Epithelial cell of prostate (primary cell): ENCODE measurements around the gene LRRC46.

Experiments used
- DNase-seq: peaks from one replicate; pipeline ENCODE4 v3.0.0-alpha.2; 2011; ENCODE audit warnings: low read depth, low spot score
- H3K27ac ChIP-seq: fragments of 450-650 bp; 2 replicates; pipeline ENCODE4 v1.5.1; 2017; ENCODE audit warnings: mild to moderate bottlenecking

LRRC46 gene, protein sequence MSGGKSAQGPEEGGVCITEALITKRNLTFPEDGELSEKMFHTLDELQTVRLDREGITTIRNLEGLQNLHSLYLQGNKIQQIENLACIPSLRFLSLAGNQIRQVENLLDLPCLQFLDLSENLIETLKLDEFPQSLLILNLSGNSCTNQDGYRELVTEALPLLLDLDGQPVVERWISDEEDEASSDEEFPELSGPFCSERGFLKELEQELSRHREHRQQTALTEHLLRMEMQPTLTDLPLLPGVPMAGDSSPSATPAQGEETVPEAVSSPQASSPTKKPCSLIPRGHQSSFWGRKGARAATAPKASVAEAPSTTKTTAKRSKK

DNA sequence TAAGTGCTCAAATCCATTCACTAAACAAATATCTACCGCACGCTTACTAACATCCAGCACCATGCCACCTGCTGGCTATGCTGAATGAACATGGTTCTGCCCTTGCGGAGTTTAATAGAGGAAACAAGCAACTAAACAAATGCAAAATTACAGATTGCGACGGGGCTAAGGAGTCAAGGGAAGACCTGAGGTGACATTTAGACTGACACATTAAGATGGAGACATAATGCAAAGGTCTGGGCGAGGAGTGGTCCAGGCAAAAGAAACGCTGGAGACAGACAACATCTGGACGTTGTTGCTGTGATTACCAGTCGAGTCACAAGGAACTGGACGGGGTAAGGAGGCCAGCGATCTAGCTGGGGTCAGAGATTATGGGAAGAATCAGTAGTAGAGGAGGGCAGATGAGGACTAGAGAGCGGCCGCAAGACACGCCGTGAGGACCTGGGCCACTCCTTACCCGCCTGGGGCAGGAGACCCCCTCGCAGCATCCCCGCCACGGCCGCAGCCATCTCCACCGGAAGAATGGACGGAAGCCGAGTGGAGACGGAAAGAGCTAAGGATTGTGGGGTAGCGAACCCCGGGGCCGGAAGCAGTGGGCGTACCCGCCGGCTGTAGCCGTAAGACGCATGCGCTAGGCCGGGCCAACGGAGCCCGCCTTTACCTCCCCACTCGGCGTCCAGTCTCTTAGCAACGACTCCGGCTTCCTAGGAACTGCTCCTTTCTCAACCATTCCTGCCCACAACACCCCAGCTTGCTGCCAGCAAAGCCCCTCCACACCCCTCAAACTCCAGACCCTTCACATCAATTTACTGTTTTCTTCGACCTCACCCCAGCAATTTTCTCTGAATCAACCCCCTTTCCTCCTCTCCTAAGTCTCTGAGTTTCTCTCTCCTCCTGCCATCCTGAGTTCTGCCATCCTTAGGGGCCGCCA, at the start of gene LRRC46, which contains the start of gene MRPL10:
TSS of gene LRRC46 (plus strand) at position 668 of the 931 bp plus-strand sequence. CDS start 320 bp downstream, outside the sequence.
TSS of gene MRPL10 (minus strand) at position 539 of the 931 bp plus-strand sequence. CDS start at position 509, 30 bp downstream.
- DNase-seq, result peak; percentile 40
- peak within 1 kb of the TSS; percentile 66 for H3K27ac ChIP-seq

DNA sequence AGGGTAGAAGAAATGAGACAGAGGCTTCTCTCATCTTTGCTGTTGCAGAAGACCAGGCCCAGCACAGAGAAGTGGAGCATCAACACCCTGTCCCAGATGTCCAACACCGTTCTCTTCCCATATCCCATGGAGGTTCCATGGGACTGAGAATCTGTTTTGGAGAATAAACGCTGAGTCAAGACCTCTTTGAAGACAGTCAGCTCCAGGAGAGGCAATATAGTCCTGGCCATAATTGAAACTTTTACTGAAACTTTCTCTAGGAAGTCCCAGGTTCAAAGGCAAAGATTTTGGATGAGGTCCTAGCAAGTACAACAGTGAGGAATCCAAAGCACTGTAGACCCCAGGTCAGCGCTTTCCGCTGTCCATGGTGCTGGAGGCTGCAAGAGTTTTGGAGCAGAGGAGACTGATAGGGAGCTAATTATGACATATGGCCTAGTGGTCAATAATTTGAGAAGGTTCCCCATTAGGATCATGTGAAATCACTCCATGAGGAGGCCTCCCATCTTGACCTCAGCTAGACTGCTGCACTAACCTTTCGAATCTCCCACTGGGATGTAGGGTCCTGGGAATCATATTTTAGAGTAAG, 45.8 kb upstream of the LRRC46 start:
- no peak for DNase-seq
- H3K27ac ChIP-seq, result no peak overlapping the region

DNA sequence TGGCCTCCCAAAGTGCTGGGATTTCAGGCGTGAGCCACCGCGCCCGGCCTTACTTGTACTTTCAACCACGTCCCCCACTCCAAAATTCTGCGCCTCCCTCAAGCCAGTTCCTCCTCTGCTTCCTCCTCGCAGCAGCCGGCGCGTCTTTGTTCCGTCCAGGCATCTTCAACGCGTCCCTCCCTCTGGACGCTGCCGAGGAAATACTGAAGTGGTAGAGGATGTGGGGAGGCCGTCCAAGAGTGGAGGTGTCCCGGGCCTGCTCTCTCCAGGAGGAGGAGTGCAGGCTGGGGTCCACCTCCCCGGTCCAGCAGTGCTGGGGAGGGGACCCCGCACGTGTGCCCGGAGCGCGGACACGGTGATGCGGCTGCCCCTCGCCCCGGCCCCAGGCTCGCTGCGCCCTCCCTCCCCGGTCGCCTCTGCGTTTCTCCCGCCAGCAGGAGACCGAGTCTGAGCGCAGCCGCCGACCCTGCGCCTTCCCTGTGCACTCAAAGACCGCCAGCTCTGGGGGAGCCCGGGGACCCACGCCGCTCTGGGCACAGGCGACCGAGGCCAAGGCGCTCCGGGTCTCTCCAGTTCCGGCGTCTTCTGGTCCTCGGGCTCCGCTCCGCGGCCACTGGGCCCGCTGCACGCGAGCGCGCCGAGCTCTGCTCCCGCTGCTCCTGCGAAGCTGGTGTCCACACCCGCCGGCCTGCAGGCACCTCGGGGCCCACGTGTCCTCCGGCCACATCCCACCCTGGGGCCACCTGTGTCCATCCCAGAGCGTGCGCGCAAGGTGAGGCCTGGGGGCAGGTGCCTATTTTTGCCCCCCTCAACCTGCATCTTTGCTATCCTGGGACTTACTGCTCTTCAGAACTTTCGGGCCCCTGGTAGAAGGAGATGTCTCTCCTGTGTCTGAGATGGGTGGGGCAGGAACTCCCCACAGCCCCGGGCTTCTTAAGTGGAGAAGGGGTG, 41.6 kb upstream of the LRRC46 start:
- no peak overlapping the region for H3K27ac ChIP-seq
- no peak for DNase-seq

DNA sequence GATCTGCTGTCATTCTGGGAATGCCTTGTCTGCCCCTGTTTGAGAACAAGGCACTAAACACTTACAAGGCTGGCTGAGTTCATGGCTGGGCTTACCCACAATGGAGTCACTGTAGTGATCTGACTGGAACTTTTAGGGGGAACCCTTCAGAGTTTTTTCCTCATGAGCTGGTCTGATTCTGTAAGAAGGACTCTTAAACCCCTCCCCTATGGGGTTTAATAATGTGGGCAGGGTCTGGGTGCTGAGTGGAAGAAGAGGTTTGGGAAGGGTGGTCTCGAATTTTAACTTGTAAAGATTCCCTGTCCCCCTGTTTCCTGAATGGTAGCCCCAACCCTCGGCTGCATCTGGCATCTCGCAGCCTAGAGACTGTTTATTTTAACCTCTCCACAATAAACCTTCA, 40.4 kb upstream of the LRRC46 start:
- no peak overlapping the region for H3K27ac ChIP-seq
- DNase-seq, result no peak

GRCh38 chr17:47792457-47792856, 39.0 kb upstream of the LRRC46 start:
- DNase-seq, result no peak
- H3K27ac ChIP-seq, result no peak overlapping the region

GRCh38 chr17:47792979-47793378, 38.5 kb upstream of the LRRC46 start:
- H3K27ac ChIP-seq, result no peak overlapping the region
- no peak for DNase-seq

DNA sequence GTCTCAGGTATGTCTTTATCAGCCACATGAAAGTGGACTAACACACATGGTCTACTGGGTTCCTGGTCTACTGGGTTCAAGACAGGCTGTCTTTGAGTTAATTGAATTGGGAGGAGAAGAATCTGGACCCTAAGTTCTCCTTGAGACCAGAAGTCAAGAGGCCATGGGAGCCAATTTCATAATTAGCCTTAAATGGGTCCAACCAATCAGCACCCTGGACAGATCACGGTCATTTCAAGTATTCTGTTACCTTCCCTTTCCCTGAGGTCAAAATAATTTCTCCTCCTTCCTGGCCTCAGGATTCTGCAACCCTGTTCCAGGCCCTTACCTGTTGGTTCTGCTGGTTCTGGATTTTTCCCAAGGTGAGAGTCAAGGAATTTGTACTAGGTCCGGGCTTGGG, 33.7 kb upstream of the LRRC46 start:
- no peak overlapping the region for H3K27ac ChIP-seq
- DNase-seq, result no peak

DNA sequence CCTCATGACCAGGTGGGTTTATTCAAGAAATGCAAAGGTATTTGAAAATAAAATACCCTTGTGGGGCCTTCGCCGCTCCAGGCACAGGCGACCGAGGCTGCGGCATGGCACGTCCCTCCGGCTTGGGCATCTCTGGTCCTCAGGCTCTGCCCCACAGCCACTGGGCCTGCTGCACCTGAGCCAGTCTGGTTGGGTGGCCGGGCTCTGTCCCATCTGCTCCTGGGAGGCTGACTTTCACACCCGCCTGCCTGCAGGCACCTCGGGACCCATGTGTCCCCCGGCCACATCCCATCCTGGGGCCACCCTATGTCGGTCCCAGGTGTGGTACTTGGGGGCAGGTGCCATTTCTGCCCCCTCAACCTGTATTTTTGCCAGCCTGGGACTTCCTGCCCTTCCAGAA, 30.8 kb upstream of the LRRC46 start:
- H3K27ac ChIP-seq, result no peak overlapping the region
- DNase-seq, result no peak

DNA sequence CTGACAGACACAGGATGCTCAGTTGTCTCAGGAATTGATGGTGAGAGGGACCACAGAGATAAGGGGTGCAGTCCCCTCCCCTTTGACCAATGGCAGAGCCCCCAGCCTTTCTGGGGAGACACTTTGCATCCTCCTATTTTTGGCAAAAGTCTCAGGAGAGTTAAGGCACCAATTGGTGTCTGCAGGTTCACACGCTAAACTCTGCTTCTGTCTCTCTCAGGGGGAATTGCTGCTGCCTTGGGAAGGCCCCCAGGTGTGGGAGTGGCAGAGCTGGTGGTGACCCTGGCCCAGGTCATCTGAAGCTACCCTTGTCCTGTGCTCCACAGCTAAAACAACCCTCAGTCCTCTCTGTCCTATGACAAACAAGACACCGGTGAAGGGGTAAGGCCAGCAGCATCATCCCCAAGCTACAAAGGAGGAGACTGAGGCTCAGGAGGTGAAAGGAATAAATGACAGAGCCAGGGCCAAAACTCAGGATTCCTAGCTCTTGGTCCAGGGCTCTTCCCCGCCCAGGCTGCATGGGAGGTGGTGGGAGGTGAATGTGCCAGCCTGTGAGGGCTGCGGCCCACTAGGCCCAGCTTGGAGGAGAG, 30.2 kb upstream of the LRRC46 start:
- no peak overlapping the region for H3K27ac ChIP-seq
- no peak for DNase-seq

GRCh38 chr17:47801906-47802305, 29.6 kb upstream of the LRRC46 start:
- DNase-seq, result no peak
- H3K27ac ChIP-seq, result no peak overlapping the region

DNA sequence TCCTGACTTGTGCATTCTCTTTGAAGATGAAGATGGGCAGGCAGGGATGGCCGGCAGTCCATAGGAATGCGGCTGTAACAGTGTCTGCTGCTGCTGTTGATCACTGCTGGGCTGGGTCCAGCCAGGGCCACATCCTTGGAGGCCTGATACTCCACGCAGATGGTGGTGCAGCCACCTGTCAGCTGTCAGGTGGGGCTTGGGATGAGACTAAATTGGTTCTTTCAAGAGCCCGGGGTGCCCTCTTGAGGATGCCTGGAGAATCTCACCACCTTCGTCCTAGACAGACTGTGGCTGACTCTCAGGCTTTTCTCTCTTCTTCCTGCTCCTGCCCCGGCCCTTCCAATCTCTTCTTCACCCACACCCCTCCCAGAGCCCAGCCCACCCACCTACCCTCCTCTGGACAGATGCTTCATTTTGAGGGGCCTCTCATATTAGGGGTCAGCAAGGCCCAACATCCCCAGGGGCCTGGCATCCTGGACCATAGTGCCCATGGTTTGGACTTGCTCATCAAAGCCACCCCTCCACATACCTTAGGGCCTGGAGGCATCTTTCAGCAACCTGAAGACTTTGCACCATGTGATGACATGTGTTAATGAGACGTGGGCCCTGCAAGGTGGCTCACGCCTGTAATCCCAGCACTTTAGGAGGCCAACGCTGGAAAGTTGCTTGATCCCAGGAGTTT, 29.0 kb upstream of the LRRC46 start:
- no peak for DNase-seq
- no peak overlapping the region for H3K27ac ChIP-seq

- H3K27ac ChIP-seq, result no peak overlapping the region
- DNase-seq, result no peak
Measured at GRCh38 chr17:47803201-47803600, 28.3 kb upstream of the LRRC46 start.

- H3K27ac ChIP-seq, result no peak overlapping the region
- no peak for DNase-seq
Measured at GRCh38 chr17:47803751-47804150, 27.7 kb upstream of the LRRC46 start.

GRCh38 chr17:47804461-47804860, 27.0 kb upstream of the LRRC46 start:
- no peak overlapping the region for H3K27ac ChIP-seq
- no peak for DNase-seq

- DNase-seq, result no peak
- H3K27ac ChIP-seq, result no peak overlapping the region
Measured at GRCh38 chr17:47806026-47806912, 25.2 kb upstream of the LRRC46 start.

DNA sequence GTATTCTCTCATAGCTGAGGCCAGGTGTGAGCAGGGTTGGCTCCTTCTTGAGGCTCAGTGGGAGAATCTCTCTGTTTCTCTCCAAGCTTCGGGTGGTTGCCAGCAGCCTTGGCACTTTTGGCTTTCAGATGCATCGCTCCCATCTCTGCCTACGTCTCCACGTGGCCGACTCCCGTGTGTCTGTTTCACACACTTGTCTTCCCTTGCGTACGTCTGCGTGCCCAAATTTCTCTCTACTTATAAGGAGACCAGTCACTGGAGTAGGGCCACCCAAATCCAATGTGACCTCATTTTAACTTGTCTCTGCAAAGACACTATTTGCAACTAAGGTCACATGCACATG, 24.6 kb upstream of the LRRC46 start:
- DNase-seq, result no peak
- no peak overlapping the region for H3K27ac ChIP-seq

DNA sequence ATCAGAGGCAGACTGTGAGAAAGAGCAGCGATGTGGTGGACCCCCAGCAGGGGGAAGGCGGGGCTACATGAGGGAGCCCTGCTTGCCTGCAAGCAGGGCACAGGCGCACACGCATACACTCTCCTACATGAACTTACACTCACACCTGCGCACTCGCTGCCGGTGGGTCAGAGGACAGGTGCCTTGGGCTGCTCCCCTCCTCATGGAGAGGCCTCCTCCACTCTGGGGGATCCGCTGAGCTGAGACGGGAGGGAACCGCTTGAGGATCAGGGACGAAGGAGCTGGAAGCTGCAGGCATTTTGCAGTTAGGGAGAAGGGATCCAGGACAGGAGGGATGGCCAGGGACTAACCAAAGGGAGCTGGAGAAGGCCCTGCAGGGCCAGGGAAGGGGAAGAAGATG, 24.0 kb upstream of the LRRC46 start:
- DNase-seq, result no peak
- no peak overlapping the region for H3K27ac ChIP-seq
